Keratinocyte (primary cell): ENCODE results near the gene CLMN. TPM values are rescaled to one million over a fixed set of nuclear protein-coding genes. Genes with fewer than 3 reads are reported as not detected.

ENCODE experiments used
- DNase-seq: peaks from one replicate; pipeline ENCODE4 v3.0.0-alpha.2; 2011; ENCODE audit warnings: low read depth, missing footprints, low spot score
- FAIRE-seq: peaks from 2 replicates; lab custom pipeline; 2011; peaks lifted over from hg19 to GRCh38; lab: Jason Lieb, UNC
- H2AFZ ChIP-seq: 2 replicates; pipeline ENCODE4 v1.6.0; 2012; ENCODE audit warnings: low read length, control low read depth, inconsistent platforms; ENCODE audit not compliant: control insufficient read depth
- H3K27ac ChIP-seq: 2 replicates; pipeline ENCODE4 v1.5.1; 2011; ENCODE audit warnings: low read length; ENCODE audit not compliant: control insufficient read depth, insufficient read depth
- H3K27me3 ChIP-seq: 3 replicates; pipeline ENCODE4 v1.6.0; 2011; ENCODE audit warnings: low read length; ENCODE audit not compliant: control insufficient read depth, insufficient read depth; ENCODE audit errors: extremely low read depth
- H3K36me3 ChIP-seq, 2 experiments: 2 replicates in 1 of 2; 3 replicates in 1 of 2; pipeline ENCODE4 v1.5.1; 2011; ENCODE audit warnings: low read length in 2 of 2, mild to moderate bottlenecking in 1 of 2; ENCODE audit not compliant: control insufficient read depth in 2 of 2, insufficient read depth in 2 of 2; ENCODE audit errors: extremely low read depth in 1 of 2
- H3K4me1 ChIP-seq: 3 replicates; pipeline ENCODE4 v1.5.1; 2011; ENCODE audit warnings: low read length; ENCODE audit not compliant: control insufficient read depth, insufficient read depth; ENCODE audit errors: extremely low read depth
- H3K4me2 ChIP-seq: 3 replicates; pipeline ENCODE4 v1.6.0; 2011; ENCODE audit warnings: low read depth, low read length; ENCODE audit not compliant: control insufficient read depth, insufficient read depth; ENCODE audit errors: extremely low read depth
- H3K4me3 ChIP-seq, 3 experiments: fragments of 200-600 bp in 1 of 3; sonication (generic) in 1 of 3; 2 replicates in 2 of 3; 3 replicates in 1 of 3; pipeline ENCODE4 v1.5.1; 2011 to 2016; ENCODE audit warnings: low read length in 3 of 3, mild to moderate bottlenecking in 3 of 3, control low read depth in 2 of 3, inconsistent platforms in 1 of 3, low read depth in 1 of 3, mixed read lengths in 1 of 3, mixed run types in 1 of 3, moderate library complexity in 1 of 3; ENCODE audit not compliant: control insufficient read depth in 2 of 3, insufficient read depth in 2 of 3; ENCODE audit errors: extremely low read depth in 1 of 3
- H3K79me2 ChIP-seq: 2 replicates; pipeline ENCODE4 v1.6.0; 2012; ENCODE audit warnings: low read length; ENCODE audit not compliant: control insufficient read depth, insufficient read depth
- H3K9ac ChIP-seq: 3 replicates; pipeline ENCODE4 v1.6.0; 2011; ENCODE audit warnings: low read length; ENCODE audit not compliant: control insufficient read depth, insufficient read depth; ENCODE audit errors: extremely low read depth
- H3K9me1 ChIP-seq: 3 replicates; pipeline ENCODE4 v1.6.0; 2011; ENCODE audit warnings: low read length; ENCODE audit not compliant: control insufficient read depth, insufficient read depth; ENCODE audit errors: extremely low read depth
- H3K9me3 ChIP-seq: 2 replicates; pipeline ENCODE4 v1.5.1; 2012; ENCODE audit warnings: low read depth, low read length; ENCODE audit not compliant: control insufficient read depth
- H4K20me1 ChIP-seq: 3 replicates; pipeline ENCODE4 v1.6.0; 2011; ENCODE audit warnings: low read length; ENCODE audit not compliant: control insufficient read depth, insufficient read depth; ENCODE audit errors: extremely low read depth
- CTCF ChIP-seq, 3 experiments: IDR thresholded peaks in 1 of 3; conservative IDR thresholded peaks in 1 of 3; optimal IDR thresholded peaks in 1 of 3; 2 replicates in 2 of 3; 3 replicates in 1 of 3; pipeline versions ENCODE3 to v1.5.1; 2011; ENCODE audit warnings: low read length in 3 of 3, mild to moderate bottlenecking in 3 of 3, moderate library complexity in 2 of 3, control low read depth in 1 of 3, inconsistent platforms in 1 of 3; ENCODE audit not compliant: insufficient read depth in 2 of 3; ENCODE audit errors: extremely low read depth in 1 of 3
- EZH2 ChIP-seq: IDR thresholded peaks from one replicate; pipeline ENCODE4 v1.6.1; 2012; ENCODE audit warnings: inconsistent platforms, mild to moderate bottlenecking, low read length, moderate library complexity
- dilution Hi-C: fragments of 300-500 bp; cut with MboI; formaldehyde crosslinking; loops from one replicate; pipeline ENCODE4 v1.7.0; 2020; ENCODE audit warnings: low sequenced_read_pairs; ENCODE audit not compliant: extremely low pct_ligation_motif_present
- polyA plus RNA-seq, 5 experiments: library from polyadenylated mRNA; depleted of rRNA in 3 of 5; stranded (reverse) in 3 of 5; stranded (forward) in 1 of 5; unstranded in 1 of 5; fragments of >200 nt; gene quantifications; 1 replicate in 1 of 5; 2 replicates in 3 of 5; 3 replicates in 1 of 5; pipeline versions ENCODE4 v1.2.1 to v1.2.3, GENCODE V29; 2011 to 2012; ENCODE audit warnings: missing spikeins in 2 of 5, low read depth in 1 of 5, low replicate concordance in 1 of 5

The CLMN gene
- polyA plus RNA-seq, 1 donor (not counting 4 experiments of a cell fraction or from before 2014, with no cell fraction given) = 6.1 TPM

GRCh38 chr14:95338436-95338835 lies 18.7 kb upstream of the CLMN start:
- H3K9me1 ChIP-seq = no peaks in the 10 kb centered on the region
- H3K27me3 ChIP-seq = peaks cover 18% of the 10 kb centered on the region
- peaks cover 2% of the 10 kb centered on the region for H3K9me3 ChIP-seq
- FAIRE-seq (no peak), DNase-seq (no peak)
- no peak overlapping the region for H2AFZ ChIP-seq
- no peak overlapping the region for H3K27ac ChIP-seq
- TF ChIP-seq EZH2 (no peak), CTCF (optimal IDR thresholded peaks at IDR 0.05 in 1 of 3, IDR thresholded peaks at IDR 0.05 in 1 of 3, conservative IDR thresholded peaks at IDR 0.05 in 1 of 3; ENCODE audit: extremely low read depth in 1 of 3, insufficient read depth in 2 of 3, low read length in 3 of 3) (no peak)
- no peaks in the 10 kb centered on the region for H3K36me3 ChIP-seq
- peaks cover 4% of the 10 kb centered on the region for H3K4me1 ChIP-seq
- H3K4me3 ChIP-seq = no peak overlapping the region
- no peaks in the 10 kb centered on the region for H3K79me2 ChIP-seq
- H4K20me1 ChIP-seq = no peaks in the 10 kb centered on the region
- no peak overlapping the region for H3K9ac ChIP-seq
- H3K4me2 ChIP-seq = no peak overlapping the region
- dilution Hi-C loops = no loop called here

GRCh38 chr14:95337041-95337595 lies 17.4 kb upstream of the CLMN start:
- no peak for FAIRE-seq

More at GRCh38 chr14:95337041-95337595, 17.4 kb upstream of the CLMN start:
- no peaks in the 10 kb centered on the region for H3K79me2 ChIP-seq
- peaks cover 2% of the 10 kb centered on the region for H3K9me3 ChIP-seq
- H3K9ac ChIP-seq = no peak overlapping the region
- no peak overlapping the region for H3K4me3 ChIP-seq
- dilution Hi-C loops = no loop called here
- H4K20me1 ChIP-seq = no peaks in the 10 kb centered on the region
- DNase-seq = no peak
- no peaks in the 10 kb centered on the region for H3K9me1 ChIP-seq
- peaks cover 4% of the 10 kb centered on the region for H3K4me1 ChIP-seq
- H3K36me3 ChIP-seq = no peaks in the 10 kb centered on the region
- H3K4me2 ChIP-seq = no peak overlapping the region
- H3K27ac ChIP-seq = no peak overlapping the region
- peaks cover 18% of the 10 kb centered on the region for H3K27me3 ChIP-seq
- H2AFZ ChIP-seq = no peak overlapping the region
- TF ChIP-seq EZH2 = no peak
- no peak for TF ChIP-seq CTCF (optimal IDR thresholded peaks at IDR 0.05 in 1 of 3, IDR thresholded peaks at IDR 0.05 in 1 of 3, conservative IDR thresholded peaks at IDR 0.05 in 1 of 3; ENCODE audit: extremely low read depth in 1 of 3, insufficient read depth in 2 of 3, low read length in 3 of 3)
